ENCODE measurements around the gene UQCC5.
A peak's percentile ranks its signal among the peaks of the same experiment; 100 is the strongest.

UQCC5 gene

GRCh38 chr3:52489453-52489852, 47.0 kb upstream of the UQCC5 start:
- Histone ChIP-seq H3K36me3 (ENCODE audit: control insufficient read depth, insufficient read depth, low read length) (no peaks in the 10 kb centered on the region), H3K9me3 (ENCODE audit: control insufficient read depth, low read length) (no peaks in the 10 kb centered on the region), H3K79me2 (no peaks in the 10 kb centered on the region), H3K4me1 (peaks cover 10% of the 10 kb centered on the region), H3K27ac (no peak overlapping the region), H3K9ac (no peak overlapping the region), H3K27me3 (ENCODE audit: control insufficient read depth, insufficient read depth, low read length) (no peaks in the 10 kb centered on the region), H3K4me2 (ENCODE audit: low read length) (no peak overlapping the region), H3K4me3 (ENCODE audit: low read depth, low read length) (no peak overlapping the region), H2AFZ (no peak overlapping the region)
- no peak for TF ChIP-seq CTCF (IDR thresholded peaks at IDR 0.05)

- H3K4me1 ChIP-seq: peaks cover 10% of the 10 kb centered on the region
- H3K79me2 ChIP-seq: no peaks in the 10 kb centered on the region
- no peak for TF ChIP-seq CTCF (IDR thresholded peaks at IDR 0.05)
- no peak overlapping the region for H3K4me2 ChIP-seq (ENCODE audit: low read length)
- no peaks in the 10 kb centered on the region for H3K9me3 ChIP-seq (ENCODE audit: control insufficient read depth, low read length)
- H3K27ac ChIP-seq: peak overlapping the region; percentile 66
- H3K9ac ChIP-seq: no peak overlapping the region
- H3K27me3 ChIP-seq (ENCODE audit: control insufficient read depth, insufficient read depth, low read length): no peaks in the 10 kb centered on the region
- H2AFZ ChIP-seq: no peak overlapping the region
- H3K4me3 ChIP-seq (ENCODE audit: low read depth, low read length): no peak overlapping the region
- no peaks in the 10 kb centered on the region for H3K36me3 ChIP-seq (ENCODE audit: control insufficient read depth, insufficient read depth, low read length)
These were observed 46.1 kb upstream of the UQCC5 start for GRCh38 chr3:52490035-52490938.

GRCh38 chr3:52490939-52491526, 45.4 kb upstream of the UQCC5 start:
- Histone ChIP-seq H3K4me1 (peaks cover 10% of the 10 kb centered on the region), H3K9ac (no peak overlapping the region), H3K36me3 (ENCODE audit: control insufficient read depth, insufficient read depth, low read length) (no peaks in the 10 kb centered on the region)

GRCh38 chr3:52492059-52492458, 44.3 kb upstream of the UQCC5 start:
- Histone ChIP-seq H3K27me3 (ENCODE audit: control insufficient read depth, insufficient read depth, low read length) (no peaks in the 10 kb centered on the region), H3K4me1 (peaks cover 10% of the 10 kb centered on the region), H2AFZ (no peak overlapping the region), H3K79me2 (no peaks in the 10 kb centered on the region), H3K4me3 (ENCODE audit: low read depth, low read length) (no peak overlapping the region), H3K9ac (no peak overlapping the region), H3K36me3 (ENCODE audit: control insufficient read depth, insufficient read depth, low read length) (no peaks in the 10 kb centered on the region), H3K4me2 (ENCODE audit: low read length) (no peak overlapping the region), H3K9me3 (ENCODE audit: control insufficient read depth, low read length) (no peaks in the 10 kb centered on the region), H3K27ac (no peak overlapping the region)
- no peak for TF ChIP-seq CTCF (IDR thresholded peaks at IDR 0.05)

More at GRCh38 chr3:52490939-52491526, 45.4 kb upstream of the UQCC5 start:
- H3K79me2 ChIP-seq: no peaks in the 10 kb centered on the region
- peak overlapping the region; percentile 66 for H3K27ac ChIP-seq
- H3K4me2 ChIP-seq (ENCODE audit: low read length): peak overlapping the region; percentile 51
- no peaks in the 10 kb centered on the region for H3K27me3 ChIP-seq (ENCODE audit: control insufficient read depth, insufficient read depth, low read length)
- no peak overlapping the region for H3K4me3 ChIP-seq (ENCODE audit: low read depth, low read length)
- no peak for TF ChIP-seq CTCF (IDR thresholded peaks at IDR 0.05)
- no peaks in the 10 kb centered on the region for H3K9me3 ChIP-seq (ENCODE audit: control insufficient read depth, low read length)
- H2AFZ ChIP-seq: no peak overlapping the region
